ENCODE data around the gene LMF1.

LMF1 gene

GRCh38 chr16:815861-816260 lies 154.9 kb downstream of the LMF1 start:
- H2AFZ ChIP-seq (ENCODE audit: low read depth, low read length): no peak overlapping the region
- TF ChIP-seq EZH2phosphoT487 (IDR thresholded peaks at IDR 0.05; ENCODE audit: low read depth) (no peak), CTCF (IDR thresholded peaks at IDR 0.05; ENCODE audit: low read depth, low read length) (no peak)
- H3K9ac ChIP-seq (ENCODE audit: low read length): no peak overlapping the region
- no peaks in the 10 kb centered on the region for H3K79me2 ChIP-seq (ENCODE audit: low read length)
- no peaks in the 10 kb centered on the region for H3K36me3 ChIP-seq (replicated peaks; ENCODE audit: low read depth, low read length)
- no peaks in the 10 kb centered on the region for H4K20me1 ChIP-seq (ENCODE audit: insufficient read depth, low read length)
- peaks cover 11% of the 10 kb centered on the region for H3K4me1 ChIP-seq (ENCODE audit: low read length)
- H3K9me3 ChIP-seq (ENCODE audit: insufficient read depth, low read length): no peaks in the 10 kb centered on the region
- H3K4me3 ChIP-seq (ENCODE audit: low read length): no peak overlapping the region
- no peak overlapping the region for H3K4me2 ChIP-seq (ENCODE audit: low read length)
- no peaks in the 10 kb centered on the region for H3K27me3 ChIP-seq (ENCODE audit: low read depth, low read length)
- H3K27ac ChIP-seq (ENCODE audit: low read length): no peak overlapping the region

- Histone ChIP-seq H3K9ac (ENCODE audit: low read length) (no peak overlapping the region), H2AFZ (ENCODE audit: low read depth, low read length) (no peak overlapping the region), H3K4me2 (ENCODE audit: low read length) (no peak overlapping the region), H3K9me3 (ENCODE audit: insufficient read depth, low read length) (no peaks in the 10 kb centered on the region), H3K27ac (ENCODE audit: low read length) (no peak overlapping the region), H3K27me3 (ENCODE audit: low read depth, low read length) (no peaks in the 10 kb centered on the region), H4K20me1 (ENCODE audit: insufficient read depth, low read length) (no peaks in the 10 kb centered on the region), H3K36me3 (replicated peaks; ENCODE audit: low read depth, low read length) (no peaks in the 10 kb centered on the region), H3K4me3 (ENCODE audit: low read length) (no peak overlapping the region), H3K4me1 (ENCODE audit: low read length) (peaks cover 11% of the 10 kb centered on the region), H3K79me2 (ENCODE audit: low read length) (no peaks in the 10 kb centered on the region)
- no peak for TF ChIP-seq EZH2phosphoT487 (IDR thresholded peaks at IDR 0.05; ENCODE audit: low read depth)
- no peak for TF ChIP-seq CTCF (IDR thresholded peaks at IDR 0.05; ENCODE audit: low read depth, low read length)
These were observed 155.8 kb downstream of the LMF1 start for GRCh38 chr16:814974-815373.

- Histone ChIP-seq H3K4me3 (ENCODE audit: low read length) (no peak overlapping the region), H3K9ac (ENCODE audit: low read length) (no peak overlapping the region), H3K36me3 (replicated peaks; ENCODE audit: low read depth, low read length) (no peaks in the 10 kb centered on the region), H3K79me2 (ENCODE audit: low read length) (no peaks in the 10 kb centered on the region), H3K27ac (ENCODE audit: low read length) (no peak overlapping the region), H2AFZ (ENCODE audit: low read depth, low read length) (no peak overlapping the region), H3K4me1 (ENCODE audit: low read length) (peaks cover 11% of the 10 kb centered on the region), H3K27me3 (ENCODE audit: low read depth, low read length) (no peaks in the 10 kb centered on the region), H3K4me2 (ENCODE audit: low read length) (no peak overlapping the region), H4K20me1 (ENCODE audit: insufficient read depth, low read length) (no peaks in the 10 kb centered on the region), H3K9me3 (ENCODE audit: insufficient read depth, low read length) (no peaks in the 10 kb centered on the region)
- no peak; the same call in none of the 2 replicates for TF ChIP-seq CTCF (IDR thresholded peaks at IDR 0.05; ENCODE audit: low read depth, low read length)
- no peak for TF ChIP-seq EZH2phosphoT487 (IDR thresholded peaks at IDR 0.05; ENCODE audit: low read depth)
These were observed 156.8 kb downstream of the LMF1 start for GRCh38 chr16:813916-814412.

- no peaks in the 10 kb centered on the region for H3K79me2 ChIP-seq (ENCODE audit: low read length)
- H2AFZ ChIP-seq (ENCODE audit: low read depth, low read length): no peak overlapping the region
- TF ChIP-seq CTCF (IDR thresholded peaks at IDR 0.05; ENCODE audit: low read depth, low read length) (peak; percentile 20; the same call in 1 of the 2 replicates), EZH2phosphoT487 (IDR thresholded peaks at IDR 0.05; ENCODE audit: low read depth) (no peak)
- no peak overlapping the region for H3K9ac ChIP-seq (ENCODE audit: low read length)
- no peaks in the 10 kb centered on the region for H3K9me3 ChIP-seq (ENCODE audit: insufficient read depth, low read length)
- H3K27me3 ChIP-seq (ENCODE audit: low read depth, low read length): no peaks in the 10 kb centered on the region
- H3K36me3 ChIP-seq (replicated peaks; ENCODE audit: low read depth, low read length): no peaks in the 10 kb centered on the region
- H3K4me3 ChIP-seq (ENCODE audit: low read length): no peak overlapping the region
- H3K4me2 ChIP-seq (ENCODE audit: low read length): no peak overlapping the region
- no peak overlapping the region for H3K27ac ChIP-seq (ENCODE audit: low read length)
- peaks cover 14% of the 10 kb centered on the region for H3K4me1 ChIP-seq (ENCODE audit: low read length)
- no peaks in the 10 kb centered on the region for H4K20me1 ChIP-seq (ENCODE audit: insufficient read depth, low read length)
These were observed 157.4 kb downstream of the LMF1 start for GRCh38 chr16:813204-813915.
